GM13976 (cell line): ENCODE measurements around the gene CNTNAP2.

Source experiments
- DNase-seq: peaks from one replicate; pipeline ENCODE4 v3.0.0; 2012; ENCODE audit warnings: low spot score
- in situ Hi-C: fragments of 300-500 bp; cut with MboI; formaldehyde crosslinking; loops from one replicate; pipeline ENCODE4 v1.12.0; 2022; ENCODE audit warnings: low sequenced_read_pairs, mixed read lengths, inconsistent platforms; ENCODE audit not compliant: unreplicated experiment
- TF ChIP-seq, protein P1 (sequence below): IDR thresholded peaks from 2 replicates; pipeline ENCODE4 v1.5.1; 2012; ENCODE audit warnings: borderline replicate concordance, mild to moderate bottlenecking; ENCODE audit not compliant: insufficient read depth; ENCODE audit errors: extremely low read depth, missing control alignments, control extremely low read depth

Gene CNTNAP2

DNA sequence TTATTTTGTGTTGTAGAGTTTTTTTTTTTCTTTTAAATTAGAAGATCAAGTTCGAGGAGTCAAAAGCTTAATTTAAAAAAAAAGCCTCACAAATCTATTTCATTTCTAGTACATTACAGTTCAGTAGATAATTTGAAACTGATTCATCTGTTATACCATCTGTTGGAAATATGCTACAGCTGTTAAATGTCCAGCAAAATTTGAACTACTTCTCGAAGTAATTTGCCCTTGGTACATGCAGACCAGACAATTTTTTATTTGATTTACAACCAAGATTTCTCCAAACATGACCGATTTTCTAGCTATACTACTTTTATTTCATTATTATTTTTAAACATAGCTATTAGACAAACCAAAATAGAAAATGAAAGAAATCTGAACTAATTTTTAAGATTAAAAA is 647.9 kb downstream of the CNTNAP2 start:
- TF ChIP-seq, protein P1, sequence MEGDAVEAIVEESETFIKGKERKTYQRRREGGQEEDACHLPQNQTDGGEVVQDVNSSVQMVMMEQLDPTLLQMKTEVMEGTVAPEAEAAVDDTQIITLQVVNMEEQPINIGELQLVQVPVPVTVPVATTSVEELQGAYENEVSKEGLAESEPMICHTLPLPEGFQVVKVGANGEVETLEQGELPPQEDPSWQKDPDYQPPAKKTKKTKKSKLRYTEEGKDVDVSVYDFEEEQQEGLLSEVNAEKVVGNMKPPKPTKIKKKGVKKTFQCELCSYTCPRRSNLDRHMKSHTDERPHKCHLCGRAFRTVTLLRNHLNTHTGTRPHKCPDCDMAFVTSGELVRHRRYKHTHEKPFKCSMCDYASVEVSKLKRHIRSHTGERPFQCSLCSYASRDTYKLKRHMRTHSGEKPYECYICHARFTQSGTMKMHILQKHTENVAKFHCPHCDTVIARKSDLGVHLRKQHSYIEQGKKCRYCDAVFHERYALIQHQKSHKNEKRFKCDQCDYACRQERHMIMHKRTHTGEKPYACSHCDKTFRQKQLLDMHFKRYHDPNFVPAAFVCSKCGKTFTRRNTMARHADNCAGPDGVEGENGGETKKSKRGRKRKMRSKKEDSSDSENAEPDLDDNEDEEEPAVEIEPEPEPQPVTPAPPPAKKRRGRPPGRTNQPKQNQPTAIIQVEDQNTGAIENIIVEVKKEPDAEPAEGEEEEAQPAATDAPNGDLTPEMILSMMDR = no peak
- DNase-seq = no peak
- in situ Hi-C loops = no loop called here

DNA sequence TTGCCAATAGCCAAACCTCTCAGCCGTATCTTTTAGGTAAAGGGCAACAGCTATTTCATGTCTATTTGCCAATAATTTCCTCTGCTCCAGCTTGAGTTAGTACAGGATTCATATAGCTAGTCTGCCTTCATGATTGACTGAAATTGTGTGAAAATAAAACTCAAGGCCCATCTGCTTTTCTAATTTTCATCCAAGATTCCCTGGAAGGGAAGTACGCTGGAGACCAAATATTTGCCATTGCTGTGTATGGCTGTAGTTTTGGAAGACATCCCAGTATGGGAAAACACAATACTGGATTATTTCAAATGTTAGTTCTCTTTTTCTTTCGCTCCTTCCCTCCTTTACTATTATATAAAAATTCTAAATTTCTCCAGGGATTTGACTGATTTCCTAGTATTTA is 652.4 kb downstream of the CNTNAP2 start:
- in situ Hi-C loops = no loop called here
- TF ChIP-seq, protein P1 = no peak
- DNase-seq = no peak

GRCh38 chr7:146772601-146773000 is 656.0 kb downstream of the CNTNAP2 start:
- in situ Hi-C loops = no loop called here

GRCh38 chr7:146773506-146773905 is 656.9 kb downstream of the CNTNAP2 start:
- DNase-seq = no peak
- TF ChIP-seq, protein P1 = no peak
- in situ Hi-C loops = no loop called here

More at GRCh38 chr7:146772601-146773000, 656.0 kb downstream of the CNTNAP2 start:
- no peak for DNase-seq
- TF ChIP-seq, protein P1 = no peak

GRCh38 chr7:146781352-146782116 is 664.9 kb downstream of the CNTNAP2 start:
- DNase-seq = no peak
- in situ Hi-C loops = no loop called here
- TF ChIP-seq, protein P1 = no peak

DNA sequence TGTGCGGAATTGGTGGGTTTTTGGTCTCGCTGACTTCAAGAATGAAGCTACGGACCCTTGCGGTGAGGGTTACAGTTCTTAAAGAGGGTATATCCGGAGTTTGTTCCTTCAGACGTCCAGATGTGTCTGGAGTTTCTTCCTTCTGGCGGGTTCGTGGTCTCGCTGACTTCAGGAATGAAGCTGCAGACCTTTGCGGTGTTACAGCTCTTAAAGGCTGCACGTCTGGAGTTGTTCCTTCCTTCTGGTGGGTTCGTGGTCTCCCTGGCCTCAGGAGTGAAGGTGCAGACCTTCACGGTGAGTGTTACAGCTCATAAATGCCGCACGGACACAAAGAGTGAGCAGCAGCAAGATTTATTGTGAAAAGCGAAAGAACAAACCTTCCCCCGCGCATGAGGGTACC is 670.7 kb downstream of the CNTNAP2 start:
- in situ Hi-C loops = no loop called here
- DNase-seq = no peak
- TF ChIP-seq, protein P1 = no peak

DNA sequence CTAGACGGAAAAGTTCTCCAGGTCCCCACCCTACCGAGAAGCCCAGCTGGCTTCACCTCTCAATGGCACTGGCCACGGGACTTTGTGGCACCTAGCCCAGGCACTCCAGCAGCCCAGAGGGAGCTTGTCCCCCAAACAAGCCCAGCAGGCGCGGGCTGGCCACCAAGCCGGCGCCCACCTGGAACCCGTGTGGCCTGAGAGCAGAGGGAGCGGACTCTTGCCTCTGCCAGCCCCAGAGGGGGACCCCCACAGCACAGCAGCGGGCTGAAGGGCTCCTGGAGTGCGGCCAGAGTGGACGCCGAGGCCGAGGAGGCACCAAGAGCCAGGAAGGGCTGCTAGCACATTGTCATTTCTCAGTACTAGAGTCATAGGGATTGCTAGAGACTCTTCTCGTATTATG is 671.4 kb downstream of the CNTNAP2 start:
- TF ChIP-seq, protein P1 = no peak
- in situ Hi-C loops = no loop called here
- no peak for DNase-seq
